Activated CD8-positive, alpha-beta memory T cell treated with anti-CD3 and anti-CD28 coated beads for 4 hours (primary cell): ENCODE results near the gene IDH1.
"Not testable (repeated sequence)": the region's sequence is repeated elsewhere in the genome, so short reads cannot be mapped to it uniquely, and the experiment has no call there.

Experiments
- DNase-seq, 2 donors: peaks; one replicate each; pipeline ENCODE4 v3.0.0-alpha.2; 2020; ENCODE audit warnings: low read depth in 2 of 2

The IDH1 gene

DNA sequence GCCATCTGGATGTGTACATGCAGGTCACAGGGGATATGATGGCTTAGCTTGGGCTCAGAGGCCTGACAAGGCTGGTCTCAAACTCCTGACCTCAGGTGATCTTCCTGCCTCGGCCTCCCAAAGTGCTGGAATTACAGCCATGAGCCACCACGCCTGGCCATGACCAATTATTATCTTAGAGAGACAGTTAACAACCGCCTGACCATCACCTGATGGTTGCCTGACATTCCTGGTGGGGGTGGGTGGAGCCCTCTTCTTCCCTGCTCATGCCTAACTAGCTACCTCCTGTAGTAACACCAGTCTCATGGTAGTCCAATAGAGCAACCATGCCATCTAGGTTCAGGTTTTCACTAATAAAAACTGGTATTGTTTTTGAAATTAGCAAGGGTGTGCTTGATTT, 33.0 kb downstream of the IDH1 start:
- not testable (repeated sequence) for DNase-seq

DNA sequence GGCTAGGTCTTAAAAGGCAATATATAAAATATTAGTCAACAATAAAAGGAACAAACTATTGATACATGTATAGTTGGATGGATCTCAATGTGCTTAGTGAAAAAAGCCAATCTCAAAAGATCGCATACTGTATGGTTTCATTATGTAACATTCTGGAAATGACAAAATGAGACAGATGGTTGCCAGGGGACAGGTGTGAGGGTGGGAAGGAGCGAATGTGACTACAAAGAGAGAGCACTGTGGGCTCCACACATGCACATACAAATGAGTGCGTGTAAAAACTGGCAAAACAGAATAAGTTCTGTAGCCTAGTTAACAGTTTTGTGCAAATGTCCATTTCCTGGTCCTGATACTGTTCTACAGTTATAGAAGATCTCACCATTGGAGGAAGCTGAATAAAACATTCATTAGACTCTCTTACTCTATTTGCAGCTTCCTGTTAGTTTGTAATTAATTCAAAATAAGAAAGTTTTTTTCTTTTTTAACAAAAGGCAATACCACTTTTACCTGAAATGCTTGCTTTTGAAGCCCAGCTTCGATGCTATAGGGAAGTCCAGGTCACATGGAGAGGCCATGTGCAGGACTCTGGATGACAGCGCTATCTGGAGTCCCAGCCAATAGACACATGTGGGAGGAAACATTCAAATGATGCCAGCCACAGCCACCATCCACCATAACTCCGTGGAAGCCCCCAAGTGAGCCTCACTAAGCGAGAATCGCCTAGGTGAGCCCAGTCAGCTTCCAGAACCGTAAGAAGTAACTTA, 44.0 kb downstream of the IDH1 start:
- no peak for DNase-seq

- no peak for DNase-seq
These were observed 46.4 kb downstream of the IDH1 start for GRCh38 chr2:208208335-208209085.

GRCh38 chr2:208207769-208208168, 47.1 kb downstream of the IDH1 start:
- no peak for DNase-seq

DNA sequence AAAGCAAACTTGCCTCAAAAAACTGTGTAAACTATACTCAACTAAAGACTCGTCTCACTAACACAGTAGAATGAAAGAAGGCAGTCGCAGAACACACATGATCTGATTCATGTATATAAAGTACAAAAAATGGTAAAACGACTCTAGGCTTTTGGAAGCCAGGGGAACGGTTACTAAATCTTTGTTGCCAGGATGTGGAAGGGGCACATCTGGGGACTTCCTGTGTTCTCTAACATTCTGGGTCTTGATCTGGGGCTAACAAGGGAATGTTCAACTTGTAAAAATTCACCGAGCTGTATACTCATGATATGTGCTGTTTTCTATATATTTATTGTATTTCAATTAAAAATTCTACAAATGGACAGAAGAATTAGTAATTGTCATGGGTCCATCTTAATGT, 50.7 kb downstream of the IDH1 start:
- DNase-seq = no peak

- DNase-seq = no peak
These were observed 59.3 kb downstream of the IDH1 start for GRCh38 chr2:208195531-208195930.

- no peak for DNase-seq
These were observed 62.1 kb downstream of the IDH1 start for GRCh38 chr2:208192611-208193236.

DNA sequence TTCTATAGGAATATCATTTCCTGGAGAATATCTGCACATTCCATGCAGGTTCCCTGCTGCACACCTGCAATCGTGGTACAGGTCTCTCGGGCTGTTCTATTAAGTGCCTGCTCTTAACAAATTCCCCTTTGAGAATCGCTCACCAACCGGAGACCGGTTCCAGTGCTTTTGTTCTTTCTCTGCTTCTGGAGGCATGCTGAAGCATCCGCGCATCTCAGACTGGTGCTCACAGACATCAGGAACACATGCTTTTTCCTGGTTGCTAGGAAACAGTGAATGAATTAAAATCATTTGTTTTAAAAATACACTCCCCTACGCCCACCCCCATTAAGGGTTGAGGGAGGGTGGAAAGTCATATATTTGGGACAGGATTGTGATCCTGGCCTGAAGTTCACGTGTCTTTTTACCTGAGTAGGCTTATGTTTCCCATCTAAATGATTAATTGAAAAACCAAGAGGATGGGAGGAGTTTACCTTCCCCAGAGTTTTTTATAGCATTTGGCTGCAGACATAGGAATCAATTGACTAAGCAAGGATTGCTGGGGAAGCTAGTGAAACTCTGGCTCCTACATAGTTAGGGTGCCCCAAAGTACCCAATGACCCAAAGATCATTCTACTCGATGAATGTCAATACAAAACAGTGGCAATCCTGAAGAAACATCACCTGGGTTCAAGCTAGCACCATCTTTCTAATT, 64.9 kb downstream of the IDH1 start, which contains the start of gene C2orf80:
C2orf80 (minus strand) TSS at position 221 of the 694 bp plus-strand sequence. CDS start 3,044 bp downstream, outside the sequence.
- DNase-seq = no peak

DNA sequence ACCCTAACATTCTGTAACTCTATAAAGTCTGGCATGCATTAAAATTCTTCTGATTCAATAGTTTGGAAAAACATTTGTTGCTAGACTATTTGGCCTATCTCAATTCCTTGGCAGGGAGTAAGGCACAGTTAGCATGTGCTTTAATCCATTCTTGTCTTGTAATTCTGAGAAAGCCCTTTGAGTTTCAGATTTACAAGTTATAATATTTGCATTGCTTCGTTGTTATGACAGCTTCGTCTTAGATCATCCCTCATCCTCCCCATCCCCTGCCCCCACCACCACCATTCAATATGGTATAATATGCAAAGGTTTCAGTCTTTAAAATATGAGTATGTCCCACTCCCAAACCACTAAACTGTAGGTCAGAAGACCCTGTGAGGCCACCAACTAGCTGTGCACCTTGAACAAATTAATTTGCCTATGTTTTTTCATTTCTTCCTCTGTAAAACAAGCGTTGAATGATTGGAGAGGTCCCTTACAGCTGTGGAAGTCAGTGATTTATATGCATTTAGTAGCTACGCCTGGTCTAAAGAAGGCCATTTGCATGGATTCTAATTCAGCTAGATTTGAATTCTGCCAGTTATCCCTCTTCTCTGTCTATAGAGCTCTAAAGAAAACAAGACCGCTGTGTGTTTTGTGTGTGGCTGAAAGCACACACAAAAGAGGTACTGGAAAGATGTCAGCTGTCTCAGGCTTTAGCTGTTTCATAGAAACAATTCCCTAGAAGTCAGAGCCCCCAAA, 65.6 kb downstream of the IDH1 start:
- DNase-seq = no peak

DNA sequence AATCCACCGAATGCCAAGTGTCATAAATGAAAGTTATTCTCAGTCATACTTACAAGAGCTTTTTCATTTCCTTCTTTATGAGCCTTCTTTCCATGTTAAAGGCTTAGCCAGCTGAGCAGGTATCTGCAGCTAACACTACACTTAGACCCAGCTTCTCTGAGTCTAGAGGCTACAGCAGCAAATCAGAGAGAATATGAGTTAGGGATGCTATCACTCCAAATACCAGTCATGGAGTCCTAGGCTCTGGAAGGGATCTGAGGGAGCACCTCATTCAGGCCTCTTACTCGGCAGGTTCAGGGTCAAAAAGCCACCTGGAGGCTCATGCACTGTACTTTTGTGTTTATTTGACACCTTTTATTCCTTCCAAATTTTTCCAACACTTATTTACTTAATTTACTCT, 68.0 kb downstream of the IDH1 start:
- DNase-seq = no peak

DNA sequence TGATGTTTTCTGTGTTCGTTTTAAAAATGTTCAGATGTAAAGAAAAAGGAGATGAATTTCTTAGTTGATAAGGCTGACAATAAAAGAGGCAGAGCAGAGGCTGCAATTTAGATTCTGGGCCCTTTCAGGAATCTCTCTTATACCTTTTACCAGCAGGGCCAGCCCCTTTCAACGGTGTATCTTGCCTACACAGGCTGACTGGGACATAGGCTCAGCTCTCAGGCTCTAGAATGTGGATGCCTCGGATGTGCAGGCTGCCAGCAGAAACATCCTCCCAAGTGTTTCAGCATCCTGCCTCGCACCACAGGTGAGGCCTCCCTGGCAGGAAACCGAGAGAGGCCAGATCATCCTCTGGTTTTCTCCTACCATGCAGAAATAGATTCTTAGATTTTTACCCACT, 68.4 kb downstream of the IDH1 start:
- DNase-seq = no peak
